GM18526 (cell line): Measurements from ENCODE around the gene SND1.

Source experiments
- POLR2A ChIP-seq: IDR thresholded peaks from 3 replicates; pipeline ENCODE4 v1.6.1; 2011; ENCODE audit not compliant: insufficient read length; ENCODE audit errors: extremely low read depth

SND1 gene

GRCh38 chr7:128011131-128011661 lies 359.2 kb downstream of the SND1 start:
- TF ChIP-seq POLR2A: no peak

GRCh38 chr7:128014811-128015210 lies 362.8 kb downstream of the SND1 start:
- TF ChIP-seq POLR2A: no peak

- TF ChIP-seq POLR2A: no peak
Observed at GRCh38 chr7:128017460-128017859, 365.5 kb downstream of the SND1 start.

GRCh38 chr7:128017862-128018845 lies 366.2 kb downstream of the SND1 start:
- TF ChIP-seq POLR2A: no peak

GRCh38 chr7:128019288-128019687 lies 367.3 kb downstream of the SND1 start:
- TF ChIP-seq POLR2A: no peak

GRCh38 chr7:128020159-128020558 lies 368.2 kb downstream of the SND1 start:
- no peak for TF ChIP-seq POLR2A

GRCh38 chr7:128021366-128021765 lies 369.4 kb downstream of the SND1 start:
- TF ChIP-seq POLR2A: no peak

- no peak for TF ChIP-seq POLR2A
Observed at GRCh38 chr7:128022631-128023532, 370.9 kb downstream of the SND1 start.

GRCh38 chr7:128024151-128024550 lies 372.2 kb downstream of the SND1 start:
- TF ChIP-seq POLR2A: no peak

GRCh38 chr7:128025380-128025779 lies 373.4 kb downstream of the SND1 start:
- TF ChIP-seq POLR2A: no peak

GRCh38 chr7:128025819-128026218 lies 373.8 kb downstream of the SND1 start:
- no peak for TF ChIP-seq POLR2A

- no peak for TF ChIP-seq POLR2A
Observed at GRCh38 chr7:128026551-128026950, 374.6 kb downstream of the SND1 start.

GRCh38 chr7:128027485-128027980 lies 375.5 kb downstream of the SND1 start:
- TF ChIP-seq POLR2A: no peak

- TF ChIP-seq POLR2A: no peak
Observed at GRCh38 chr7:128029405-128029995, 377.5 kb downstream of the SND1 start.

GRCh38 chr7:128030263-128030653 lies 378.3 kb downstream of the SND1 start:
- no peak for TF ChIP-seq POLR2A
